Breast epithelium (tissue), 4 donors: ENCODE data around the gene DCAF17. TPM values are rescaled to one million over a fixed set of nuclear protein-coding genes. Genes with fewer than 3 reads are reported as not detected.
A peak's percentile ranks its signal among the peaks of the same experiment; 100 is the strongest.

Experiments used
- DNase-seq, 2 donors: peaks; one replicate each; pipeline ENCODE4 v3.0.0-alpha.2; 2019; ENCODE audit warnings: low spot score in 2 of 2
- H3K27ac ChIP-seq, 2 donors: fragments of 200-600 bp; sonication (generic) in 1 of 2; one replicate each; pipeline ENCODE4 v1.5.1; 2016 to 2019; ENCODE audit warnings: mild to moderate bottlenecking in 1 of 2
- H3K27me3 ChIP-seq, 2 donors: fragments of 200-600 bp; sonication (generic) in 1 of 2; one replicate each; pipeline versions ENCODE4 v1.5.1 to v1.6.0; 2017 to 2019; ENCODE audit warnings: control low read depth in 1 of 2, mild to moderate bottlenecking in 1 of 2
- H3K36me3 ChIP-seq: fragments of 200-600 bp; one replicate; pipeline ENCODE4 v1.5.1; 2019
- H3K4me1 ChIP-seq, 2 donors: fragments of 200-600 bp; sonication (generic); one replicate each; pipeline ENCODE4 v1.5.1; 2016 to 2019; ENCODE audit warnings: control low read depth in 1 of 2
- H3K4me3 ChIP-seq, 3 donors: fragments of 200-600 bp; sonication (generic); 1 replicate in 2 of 3; 2 replicates in 1 of 3; pipeline ENCODE4 v1.5.1; 2016 to 2019; ENCODE audit warnings: mild to moderate bottlenecking in 3 of 3, moderate library complexity in 2 of 3
- H3K9me3 ChIP-seq, 2 donors: fragments of 200-600 bp; sonication (generic) in 1 of 2; one replicate each; pipeline ENCODE4 v1.5.1; 2016 to 2019; ENCODE audit warnings: control low read depth in 1 of 2
- CTCF ChIP-seq, 3 donors: fragments of 450-650 bp; IDR thresholded peaks; one replicate each; pipeline ENCODE4 v1.5.1; 2016 to 2017; ENCODE audit warnings: antibody characterized with exemption in 3 of 3, mild to moderate bottlenecking in 3 of 3, moderate library complexity in 3 of 3
- POLR2A ChIP-seq: fragments of 450-650 bp; IDR thresholded peaks from one replicate; pipeline ENCODE4 v1.6.1; 2016; ENCODE audit warnings: antibody characterized with exemption, mild to moderate bottlenecking, moderate library complexity
- POLR2AphosphoS5 ChIP-seq, 3 donors: sonication (generic); formaldehyde crosslinking; IDR thresholded peaks; one replicate each; pipeline ENCODE4 v1.6.1; 2017; ENCODE audit warnings: antibody characterized with exemption in 3 of 3
- intact Hi-C: fragments of 100-400 bp; cut with DNase I; formaldehyde crosslinking; loops from one replicate; pipeline ENCODE4 v1.15.1; 2023; ENCODE audit warnings: low total_unique reads
- total RNA-seq, 3 donors: library from RNA; depleted of rRNA; stranded (reverse); fragments of >200 nt; gene quantifications; one replicate each; pipeline ENCODE4 v1.1.0, GENCODE V29; 2016

Gene DCAF17
- total RNA-seq, 3 donors from 2014 or later = 13.3 to 30.6 (median 24.6) TPM

- intact Hi-C loops = no loop called here
- Histone ChIP-seq H3K36me3 (no peaks in the 10 kb centered on the region), H3K4me3 (no peak overlapping the region), H3K4me1 (peaks cover 0 to 3% of the 10 kb centered on the region in 2 donors), H3K27me3 (no peaks in the 10 kb centered on the region), H3K9me3 (no peaks in the 10 kb centered on the region), H3K27ac (no peak overlapping the region)
- no peak for DNase-seq
- no peak for TF ChIP-seq CTCF (IDR thresholded peaks at IDR 0.05)
These were observed 3.3 kb upstream of the DCAF17 start for GRCh38 chr2:171430516-171431410.

DNA sequence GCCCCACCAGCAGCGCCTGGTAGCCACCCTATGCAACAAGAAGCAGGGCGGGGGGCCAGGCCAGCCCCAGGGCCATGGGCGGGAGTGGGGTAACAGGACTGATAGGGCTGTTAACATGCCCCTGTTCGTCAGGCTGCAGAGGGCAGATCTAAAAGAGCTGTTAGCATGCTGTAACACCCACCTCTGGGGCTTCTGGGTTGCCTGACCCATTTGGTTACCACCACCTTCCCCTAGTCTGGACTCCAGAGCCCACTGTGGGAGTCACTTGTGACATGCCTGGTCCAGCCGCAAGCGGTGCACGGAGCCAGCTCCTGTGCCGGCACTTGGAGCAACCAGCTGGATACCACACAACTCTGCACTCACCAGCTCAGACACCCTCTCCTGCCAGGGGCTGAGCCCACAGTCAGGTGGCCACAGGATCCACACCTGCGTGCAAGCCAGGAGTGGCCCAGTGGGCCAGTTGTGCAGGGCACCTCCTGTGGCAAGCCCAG lies 2.3 kb upstream of the DCAF17 start:
- Histone ChIP-seq H3K27me3 (no peaks in the 10 kb centered on the region), H3K4me3 (no peak overlapping the region), H3K9me3 (no peaks in the 10 kb centered on the region), H3K4me1 (peaks cover 0 to 3% of the 10 kb centered on the region in 2 donors), H3K27ac (no peak overlapping the region), H3K36me3 (no peaks in the 10 kb centered on the region)
- intact Hi-C loops = no loop called here
- TF ChIP-seq CTCF (IDR thresholded peaks at IDR 0.05) (no peak), POLR2AphosphoS5 (IDR thresholded peaks at IDR 0.05) (no peak), POLR2A (no peak)
- no peak for DNase-seq

DNA sequence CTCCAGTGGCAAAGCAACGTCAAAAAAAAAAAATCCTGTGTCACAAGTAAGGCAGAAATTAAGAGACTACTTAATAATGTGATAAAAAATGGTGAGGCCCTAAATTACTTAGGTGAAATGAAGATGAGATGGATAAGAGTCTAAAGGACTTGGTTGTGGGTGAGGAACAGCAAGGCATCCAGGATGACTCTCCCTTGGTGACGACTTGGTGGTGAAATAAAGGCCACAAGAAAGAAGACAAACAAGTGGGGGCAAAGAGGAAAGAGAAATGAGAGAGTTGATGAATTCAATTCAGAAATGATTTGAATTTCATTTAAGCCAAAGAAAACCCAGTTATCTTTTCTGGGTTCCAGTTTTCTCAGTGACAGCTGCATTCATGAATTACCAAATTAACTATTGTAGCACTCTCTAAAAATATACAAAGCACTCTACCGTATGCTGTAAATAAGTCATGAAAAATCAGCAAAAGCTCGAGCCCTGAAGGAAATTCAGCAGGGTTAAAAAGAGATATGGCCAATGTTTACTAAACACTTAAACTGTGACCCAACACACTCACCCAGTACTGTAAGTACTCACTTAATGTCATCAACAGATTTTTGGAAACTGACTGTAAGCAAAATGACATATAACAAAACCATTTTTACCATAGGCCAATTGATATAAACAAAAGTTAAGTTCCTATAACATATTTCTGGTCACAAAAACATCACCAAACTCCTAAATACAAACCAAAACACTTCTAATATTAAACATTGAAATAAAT lies 1.6 kb upstream of the DCAF17 start:
- DNase-seq = no peak
- H3K27me3 ChIP-seq = no peaks in the 10 kb centered on the region
- intact Hi-C loops = no loop called here
- peak overlapping the region in 1 of 3 donors; percentile 90 for H3K4me3 ChIP-seq
- H3K36me3 ChIP-seq = no peaks in the 10 kb centered on the region
- H3K9me3 ChIP-seq = no peaks in the 10 kb centered on the region
- H3K4me1 ChIP-seq = peaks cover 0 to 3% of the 10 kb centered on the region in 2 donors
- TF ChIP-seq CTCF (IDR thresholded peaks at IDR 0.05) (no peak), POLR2AphosphoS5 (IDR thresholded peaks at IDR 0.05) (no peak), POLR2A (no peak)
- no peak overlapping the region for H3K27ac ChIP-seq

DNA sequence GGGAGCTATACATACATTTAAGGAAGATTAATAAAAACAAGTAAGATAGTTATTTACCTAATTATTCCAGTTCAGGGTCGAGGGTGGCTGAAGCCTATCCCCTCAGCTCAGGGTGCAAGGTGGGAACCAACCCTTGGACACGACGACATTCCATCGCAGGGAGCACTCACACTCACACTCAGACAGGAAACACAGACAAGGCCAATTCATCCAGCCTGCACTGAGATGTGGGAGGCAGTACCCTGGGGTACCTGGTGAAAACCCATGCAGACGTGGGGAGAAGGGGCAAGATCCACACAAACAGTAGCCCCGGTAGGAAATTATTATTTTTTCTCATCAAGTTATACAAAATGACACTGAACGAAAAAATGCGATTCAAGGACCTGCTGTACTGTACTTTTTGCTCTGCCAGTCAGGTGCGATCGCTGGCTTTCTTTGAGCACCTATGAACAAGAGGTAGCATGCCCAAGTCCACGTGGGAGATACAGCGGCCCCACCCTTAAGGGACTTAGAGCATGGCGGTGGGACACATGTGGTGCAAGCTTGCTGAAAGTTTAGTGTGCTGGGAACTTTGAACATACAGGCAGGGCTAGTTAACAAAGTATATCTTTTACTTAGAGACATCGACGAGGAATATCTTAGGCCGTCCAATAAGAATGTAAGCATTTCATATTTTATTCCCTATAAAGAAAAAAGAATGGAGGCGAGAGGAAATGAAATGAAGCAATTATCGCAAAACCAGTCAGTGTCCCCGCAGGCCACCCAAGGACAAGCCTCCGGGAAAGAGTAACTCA lies 860 bp upstream of the DCAF17 start:
- intact Hi-C loops = no loop called here
- no peak for TF ChIP-seq POLR2AphosphoS5 (IDR thresholded peaks at IDR 0.05)
- TF ChIP-seq CTCF (IDR thresholded peaks at IDR 0.05) = no peak
- no peak for TF ChIP-seq POLR2A
- Histone ChIP-seq H3K4me3 (peak overlapping the region; percentile 71 to 90 (median 81)), H3K27ac (peak overlapping the region; percentile 95 to 98), H3K9me3 (no peaks in the 10 kb centered on the region), H3K27me3 (no peaks in the 10 kb centered on the region), H3K4me1 (peaks cover 0 to 3% of the 10 kb centered on the region in 2 donors), H3K36me3 (no peaks in the 10 kb centered on the region)
- peak; percentile 35 to 53 for DNase-seq
